ENCODE data around the gene TBPL1.
A peak's percentile ranks its signal among the peaks of the same experiment; 100 is the strongest.

TBPL1 gene

GRCh38 chr6:134028438-134028837 is 75.4 kb downstream of the TBPL1 start:
- H3K4me3 ChIP-seq (ENCODE audit: low read depth, low read length), result no peak overlapping the region
- TF ChIP-seq MAX (IDR thresholded peaks at IDR 0.05; ENCODE audit: low read depth, low read length), result no peak
- no peak for TF ChIP-seq MYC (IDR thresholded peaks at IDR 0.05; ENCODE audit: low read depth, low read length)
- TF ChIP-seq, protein P1, sequence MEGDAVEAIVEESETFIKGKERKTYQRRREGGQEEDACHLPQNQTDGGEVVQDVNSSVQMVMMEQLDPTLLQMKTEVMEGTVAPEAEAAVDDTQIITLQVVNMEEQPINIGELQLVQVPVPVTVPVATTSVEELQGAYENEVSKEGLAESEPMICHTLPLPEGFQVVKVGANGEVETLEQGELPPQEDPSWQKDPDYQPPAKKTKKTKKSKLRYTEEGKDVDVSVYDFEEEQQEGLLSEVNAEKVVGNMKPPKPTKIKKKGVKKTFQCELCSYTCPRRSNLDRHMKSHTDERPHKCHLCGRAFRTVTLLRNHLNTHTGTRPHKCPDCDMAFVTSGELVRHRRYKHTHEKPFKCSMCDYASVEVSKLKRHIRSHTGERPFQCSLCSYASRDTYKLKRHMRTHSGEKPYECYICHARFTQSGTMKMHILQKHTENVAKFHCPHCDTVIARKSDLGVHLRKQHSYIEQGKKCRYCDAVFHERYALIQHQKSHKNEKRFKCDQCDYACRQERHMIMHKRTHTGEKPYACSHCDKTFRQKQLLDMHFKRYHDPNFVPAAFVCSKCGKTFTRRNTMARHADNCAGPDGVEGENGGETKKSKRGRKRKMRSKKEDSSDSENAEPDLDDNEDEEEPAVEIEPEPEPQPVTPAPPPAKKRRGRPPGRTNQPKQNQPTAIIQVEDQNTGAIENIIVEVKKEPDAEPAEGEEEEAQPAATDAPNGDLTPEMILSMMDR (IDR thresholded peaks at IDR 0.05; ENCODE audit: low read depth, low read length), result no peak
- no peak for TF ChIP-seq POLR2A (IDR thresholded peaks at IDR 0.05; ENCODE audit: extremely low read depth, insufficient read length)
- DNase-seq (ENCODE audit: low read depth), result no peak

GRCh38 chr6:134029495-134030455 is 76.8 kb downstream of the TBPL1 start:
- no peak overlapping the region for H3K4me3 ChIP-seq (ENCODE audit: low read depth, low read length)
- TF ChIP-seq MAX (IDR thresholded peaks at IDR 0.05; ENCODE audit: low read depth, low read length), result no peak
- TF ChIP-seq POLR2A (IDR thresholded peaks at IDR 0.05; ENCODE audit: extremely low read depth, insufficient read length), result no peak
- TF ChIP-seq MYC (IDR thresholded peaks at IDR 0.05; ENCODE audit: low read depth, low read length), result no peak
- TF ChIP-seq, protein P1 (IDR thresholded peaks at IDR 0.05; ENCODE audit: low read depth, low read length), result no peak
- DNase-seq (ENCODE audit: low read depth), result no peak

DNA sequence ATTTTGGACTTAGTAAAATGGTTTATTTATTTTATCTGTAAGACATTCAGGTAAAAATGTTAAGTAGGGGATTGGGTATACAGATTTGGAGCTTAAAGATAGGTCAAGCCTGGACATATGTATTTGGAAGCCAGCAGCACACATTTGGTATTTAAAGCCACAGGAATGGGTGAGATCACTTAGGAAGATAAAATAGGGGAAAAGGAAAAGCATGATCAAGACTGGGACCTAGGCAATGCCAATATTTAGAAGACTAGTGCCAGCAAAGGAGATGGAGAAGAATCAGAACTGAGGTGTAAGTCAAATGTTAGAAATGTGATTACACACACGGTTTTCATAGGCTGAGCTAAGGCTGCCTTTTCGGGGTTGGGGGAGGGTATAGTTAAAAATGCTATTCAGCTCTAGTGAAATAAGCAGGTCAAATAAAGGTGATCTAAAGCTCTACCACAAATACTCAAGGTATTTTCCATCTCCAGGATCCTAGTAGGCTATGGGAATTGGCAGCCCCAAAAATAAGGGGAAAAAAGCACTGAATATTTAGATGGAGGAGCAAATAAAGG is 78.8 kb downstream of the TBPL1 start:
- no peak for DNase-seq (ENCODE audit: low read depth)
- no peak for TF ChIP-seq MYC (IDR thresholded peaks at IDR 0.05; ENCODE audit: low read depth, low read length)

DNA sequence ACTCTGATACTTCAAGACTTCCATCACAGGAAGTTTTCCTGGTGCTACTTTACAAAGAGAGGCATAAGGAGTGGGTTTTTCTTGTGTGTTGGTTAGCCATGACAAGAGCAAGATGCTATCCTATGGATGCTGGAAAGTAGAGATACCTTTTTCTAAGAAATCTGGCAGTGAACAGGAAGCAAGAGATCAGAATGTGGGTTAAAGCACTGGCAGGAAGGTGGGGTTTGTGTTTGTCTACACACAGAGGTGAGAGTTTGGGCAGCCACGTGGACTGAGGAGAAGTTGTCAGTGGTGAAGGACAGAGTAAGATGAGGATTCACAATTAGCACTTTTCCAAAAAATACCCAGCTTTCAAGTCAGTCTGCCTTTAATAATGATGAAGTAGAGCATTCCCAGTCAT is 81.5 kb downstream of the TBPL1 start:
- no peak for DNase-seq (ENCODE audit: low read depth)
- TF ChIP-seq MAX (IDR thresholded peaks at IDR 0.05; ENCODE audit: low read depth, low read length) (no peak), POLR2A (IDR thresholded peaks at IDR 0.05; ENCODE audit: extremely low read depth, insufficient read length) (no peak), MYC (IDR thresholded peaks at IDR 0.05; ENCODE audit: low read depth, low read length) (no peak)
- TF ChIP-seq, protein P1 (IDR thresholded peaks at IDR 0.05; ENCODE audit: low read depth, low read length), result no peak
- H3K4me3 ChIP-seq (ENCODE audit: low read depth, low read length), result no peak overlapping the region

More for the DNA sequence above, 78.8 kb downstream of the TBPL1 start:
- H3K4me3 ChIP-seq (ENCODE audit: low read depth, low read length), result no peak overlapping the region

DNA sequence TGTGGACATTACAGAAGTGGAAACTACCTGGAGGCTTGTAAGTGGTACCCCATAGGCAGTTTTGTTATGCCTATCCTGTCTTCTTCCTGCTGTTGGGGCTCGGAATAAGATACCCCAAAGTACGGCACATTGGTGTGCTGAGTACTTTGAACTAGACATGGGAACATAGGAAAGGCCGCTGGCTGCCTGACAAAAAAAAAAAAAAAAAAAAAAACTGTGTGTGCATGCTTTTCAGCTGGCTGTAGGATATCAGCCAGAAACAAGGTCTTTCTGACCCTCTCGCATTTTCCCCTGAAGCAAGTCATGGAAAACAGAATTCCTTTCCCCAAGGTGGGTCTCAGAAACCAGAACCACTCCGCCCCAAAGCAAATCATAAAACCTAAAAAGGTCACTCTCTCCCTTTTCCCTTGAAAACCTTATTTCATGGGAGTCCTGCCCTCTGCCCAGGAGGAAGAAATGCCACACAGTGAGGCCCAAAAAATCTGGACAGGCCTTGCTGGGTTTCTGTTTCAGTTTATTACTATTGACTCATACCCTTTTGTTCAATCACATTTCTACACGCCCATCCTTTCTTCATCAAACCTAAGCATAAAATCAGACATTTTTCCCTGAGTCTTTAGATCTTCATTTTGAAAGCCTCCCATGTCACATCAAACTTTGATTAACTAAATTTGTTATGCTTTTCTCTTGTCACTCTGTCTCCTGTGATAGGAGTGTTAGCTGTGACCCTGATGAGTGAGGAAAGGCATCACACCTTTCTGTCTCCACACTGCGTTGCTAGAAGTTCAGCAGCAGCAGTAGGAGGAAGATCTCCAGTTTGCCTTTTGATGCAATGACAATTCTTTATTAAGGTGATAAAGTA is 82.2 kb downstream of the TBPL1 start:
- DNase-seq (ENCODE audit: low read depth), result no peak

GRCh38 chr6:134035823-134036296 is 82.8 kb downstream of the TBPL1 start:
- no peak overlapping the region for H3K4me3 ChIP-seq (ENCODE audit: low read depth, low read length)
- TF ChIP-seq MYC (IDR thresholded peaks at IDR 0.05; ENCODE audit: low read depth, low read length) (no peak), POLR2A (IDR thresholded peaks at IDR 0.05; ENCODE audit: extremely low read depth, insufficient read length) (no peak), MAX (IDR thresholded peaks at IDR 0.05; ENCODE audit: low read depth, low read length) (no peak)
- TF ChIP-seq, protein P1 (IDR thresholded peaks at IDR 0.05; ENCODE audit: low read depth, low read length), result no peak
- DNase-seq (ENCODE audit: low read depth), result peak; percentile 61

More for the DNA sequence above, 82.2 kb downstream of the TBPL1 start:
- H3K4me3 ChIP-seq (ENCODE audit: low read depth, low read length), result no peak overlapping the region
- no peak for TF ChIP-seq POLR2A (IDR thresholded peaks at IDR 0.05; ENCODE audit: extremely low read depth, insufficient read length)

Data from NB4 (cell line).